Liver (tissue), 9 donors: Measurements from ENCODE around the gene DDX24. TPM values are rescaled to one million over a fixed set of nuclear protein-coding genes. Genes with fewer than 3 reads are reported as not detected.

Source experiments
- DNase-seq: peaks from one replicate; pipeline ENCODE4 v3.0.0-alpha.2; 2017; ENCODE audit warnings: low spot score
- H3K27ac ChIP-seq, 2 donors: one replicate each; pipeline ENCODE4 v1.7.0; 2013; ENCODE audit warnings: inconsistent platforms in 2 of 2, low read length in 2 of 2, control low read depth in 1 of 2, low read depth in 1 of 2, mild to moderate bottlenecking in 1 of 2
- H3K27me3 ChIP-seq, 4 donors: one replicate each; pipeline versions ENCODE4 v1.6.1 to v1.7.0; 2013; ENCODE audit warnings: low read length in 3 of 4, inconsistent platforms in 1 of 4, mild to moderate bottlenecking in 1 of 4, moderate library complexity in 1 of 4; ENCODE audit not compliant: control insufficient read depth in 4 of 4, insufficient read depth in 4 of 4
- H3K36me3 ChIP-seq, 4 donors: one replicate each; pipeline versions ENCODE4 v1.6.1 to v1.7.0; 2013; ENCODE audit warnings: low read length in 3 of 4, mild to moderate bottlenecking in 3 of 4, low read depth in 1 of 4, moderate library complexity in 1 of 4; ENCODE audit not compliant: control insufficient read depth in 4 of 4, insufficient read depth in 3 of 4
- H3K4me1 ChIP-seq, 4 donors: one replicate each; pipeline versions ENCODE4 v1.6.1 to v1.7.0; 2013; ENCODE audit warnings: low read length in 3 of 4, mild to moderate bottlenecking in 3 of 4, moderate library complexity in 1 of 4; ENCODE audit not compliant: control insufficient read depth in 4 of 4, insufficient read depth in 4 of 4
- H3K4me3 ChIP-seq, 3 donors: one replicate each; pipeline versions ENCODE4 v1.6.1 to v1.7.0; 2013; ENCODE audit warnings: low read length in 3 of 3, control low read depth in 1 of 3, low read depth in 1 of 3, mild to moderate bottlenecking in 1 of 3
- H3K9ac ChIP-seq, 2 donors: one replicate each; pipeline ENCODE4 v1.7.0; 2013; ENCODE audit warnings: low read length in 2 of 2, mild to moderate bottlenecking in 2 of 2, moderate library complexity in 2 of 2, control low read depth in 1 of 2, low read depth in 1 of 2
- H3K9me3 ChIP-seq, 4 donors: one replicate each; pipeline versions ENCODE4 v1.6.1 to v1.7.0; 2013; ENCODE audit warnings: low read length in 3 of 4; ENCODE audit not compliant: control insufficient read depth in 4 of 4
- CTCF ChIP-seq: fragments of 150-350 bp; IDR thresholded peaks from 2 replicates; pipeline ENCODE4 v1.5.1; 2017; ENCODE audit warnings: improper control_type of control experiment, low read depth, low read length; ENCODE audit not compliant: missing input control
- EGR1 ChIP-seq, 2 donors: IDR thresholded peaks; 2 replicates each; pipeline ENCODE4 v1.6.1; 2016 to 2018; ENCODE audit warnings: antibody characterized with exemption in 2 of 2, low read depth in 2 of 2
- FOXA1 ChIP-seq: IDR thresholded peaks from 2 replicates; pipeline ENCODE4 v1.6.1; 2016; ENCODE audit warnings: antibody characterized with exemption
- FOXA2 ChIP-seq: IDR thresholded peaks from 2 replicates; pipeline ENCODE4 v1.6.1; 2016; ENCODE audit warnings: antibody characterized with exemption
- GABPA ChIP-seq, 2 donors: IDR thresholded peaks in 1 of 2; conservative IDR thresholded peaks in 1 of 2; 2 replicates each; pipeline ENCODE4 v1.6.1; 2016; ENCODE audit warnings: antibody characterized with exemption in 2 of 2, mild to moderate bottlenecking in 1 of 2, moderate library complexity in 1 of 2
- HNF4A ChIP-seq, 2 donors: conservative IDR thresholded peaks; 2 replicates each; pipeline ENCODE4 v1.6.1; 2016; ENCODE audit warnings: antibody characterized with exemption in 2 of 2, mild to moderate bottlenecking in 2 of 2
- JUND ChIP-seq, 2 donors: IDR thresholded peaks; 2 replicates each; pipeline ENCODE4 v1.6.1; 2016; ENCODE audit warnings: antibody characterized with exemption in 2 of 2
- MAX ChIP-seq: IDR thresholded peaks from 2 replicates; pipeline ENCODE4 v1.6.1; 2016; ENCODE audit warnings: antibody characterized with exemption
- NR2F2 ChIP-seq: IDR thresholded peaks from 2 replicates; pipeline ENCODE4 v1.6.1; 2016; ENCODE audit warnings: antibody characterized with exemption
- RAD21 ChIP-seq, 2 donors: IDR thresholded peaks; 2 replicates each; pipeline ENCODE4 v1.6.1; 2016; ENCODE audit warnings: antibody characterized with exemption in 2 of 2, mild to moderate bottlenecking in 2 of 2
- REST ChIP-seq: IDR thresholded peaks from 2 replicates; pipeline ENCODE4 v1.6.1; 2016; ENCODE audit warnings: antibody characterized with exemption, mild to moderate bottlenecking
- RXRA ChIP-seq, 2 donors: IDR thresholded peaks; 2 replicates each; pipeline ENCODE4 v1.6.1; 2017 to 2018; ENCODE audit warnings: antibody characterized with exemption in 2 of 2, mild to moderate bottlenecking in 1 of 2
- SP1 ChIP-seq: IDR thresholded peaks from 2 replicates; pipeline ENCODE4 v1.6.1; 2018; ENCODE audit warnings: antibody characterized with exemption, mild to moderate bottlenecking
- TAF1 ChIP-seq: conservative IDR thresholded peaks from 2 replicates; pipeline ENCODE4 v1.6.1; 2016; ENCODE audit warnings: antibody characterized with exemption, mild to moderate bottlenecking
- YY1 ChIP-seq: IDR thresholded peaks from 2 replicates; pipeline ENCODE4 v1.6.1; 2016; ENCODE audit warnings: antibody characterized with exemption, mild to moderate bottlenecking
- ZBTB33 ChIP-seq: IDR thresholded peaks from 2 replicates; pipeline ENCODE4 v1.6.1; 2016; ENCODE audit warnings: antibody characterized with exemption
- WGBS: extraction: QIAGEN DNeasy Blood & Tissue Kit; methylation state at CpG from one replicate; pipeline ENCODE4 v1.1.7; 2013; 5-methylcytosine and 5-hydroxymethylcytosine counted together
- polyA plus RNA-seq, 2 donors: library from polyadenylated mRNA; stranded (reverse) in 1 of 2; unstranded in 1 of 2; fragments of 200-250 nt in 1 of 2; fragments of >200 nt in 1 of 2; fragmentation: Nextera tagmentation in 1 of 2; extraction: Ambion mirVana in 1 of 2; gene quantifications; one replicate each; pipeline versions ENCODE4 v1.2.1 to v1.2.3, GENCODE V29; 2013 to 2015
- total RNA-seq, 2 donors: library from RNA; depleted of rRNA; stranded (reverse); fragments of >200 nt; gene quantifications; one replicate each; pipeline ENCODE4 v1.2.3, GENCODE V29; 2014
- TF ChIP-seq, protein P1 (sequence below): IDR thresholded peaks from 2 replicates; pipeline ENCODE4 v1.6.1; 2016; ENCODE audit warnings: antibody characterized with exemption
- donor health status: healthy.
- donor health status: healthy.
- donor health status: healthy.
- donor health status: healthy.
- donor health status: healthy.

Gene DDX24
- total and polyA plus RNA-seq, 4 donors, result 33.8 to 59.7 (median 47.8) TPM

- no peak for DNase-seq
- H3K9ac ChIP-seq, result no peak overlapping the region
- no peaks in the 10 kb centered on the region for H3K27me3 ChIP-seq
- H3K27ac ChIP-seq, result no peak overlapping the region
- TF ChIP-seq JUND (IDR thresholded peaks at IDR 0.05), result no peak
- no peak for TF ChIP-seq CTCF
- TF ChIP-seq FOXA2, result no peak
- no peak for TF ChIP-seq EGR1 (IDR thresholded peaks at IDR 0.05; ENCODE audit: low read depth in 2 of 2)
- TF ChIP-seq REST, result no peak
- no peak for TF ChIP-seq FOXA1
- TF ChIP-seq NR2F2, result no peak
- no peak for TF ChIP-seq GABPA (IDR thresholded peaks at IDR 0.05 in 1 of 2, conservative IDR thresholded peaks at IDR 0.05 in 1 of 2)
- no peak for TF ChIP-seq YY1
- TF ChIP-seq MAX, result no peak
- TF ChIP-seq RXRA (IDR thresholded peaks at IDR 0.05), result no peak
- TF ChIP-seq SP1, result no peak
- TF ChIP-seq RAD21 (IDR thresholded peaks at IDR 0.05), result no peak
- TF ChIP-seq HNF4A (conservative IDR thresholded peaks at IDR 0.05), result no peak
- H3K9me3 ChIP-seq, result peaks cover 0 to 5% (median 0%) of the 10 kb centered on the region in 4 donors
- H3K4me1 ChIP-seq, result no peaks in the 10 kb centered on the region
- no peak overlapping the region for H3K4me3 ChIP-seq
- no peaks in the 10 kb centered on the region for H3K36me3 ChIP-seq
- WGBS, result 98% methylated on average over 1 of the region's 1 CpG
These were observed 42.9 kb upstream of the DDX24 start for GRCh38 chr14:94123868-94124267.

- TF ChIP-seq ZBTB33, result no peak
- no peak for TF ChIP-seq TAF1
- TF ChIP-seq, protein P1, sequence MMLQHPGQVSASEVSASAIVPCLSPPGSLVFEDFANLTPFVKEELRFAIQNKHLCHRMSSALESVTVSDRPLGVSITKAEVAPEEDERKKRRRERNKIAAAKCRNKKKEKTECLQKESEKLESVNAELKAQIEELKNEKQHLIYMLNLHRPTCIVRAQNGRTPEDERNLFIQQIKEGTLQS, result no peak
- no peak for TF ChIP-seq JUND (IDR thresholded peaks at IDR 0.05)
- no peak for TF ChIP-seq RXRA (IDR thresholded peaks at IDR 0.05)
- no peak for TF ChIP-seq GABPA (IDR thresholded peaks at IDR 0.05 in 1 of 2, conservative IDR thresholded peaks at IDR 0.05 in 1 of 2)
- no peak for TF ChIP-seq FOXA2
- TF ChIP-seq YY1, result no peak
- TF ChIP-seq SP1, result no peak
- WGBS, result 92% methylated on average over 9 of the region's 9 CpGs
- H3K4me3 ChIP-seq, result no peak overlapping the region
- no peak for DNase-seq
- H3K36me3 ChIP-seq, result no peaks in the 10 kb centered on the region
- H3K4me1 ChIP-seq, result no peaks in the 10 kb centered on the region
- H3K9me3 ChIP-seq, result peaks cover 0 to 5% (median 0%) of the 10 kb centered on the region in 4 donors
- H3K27me3 ChIP-seq, result no peaks in the 10 kb centered on the region
- no peak overlapping the region for H3K27ac ChIP-seq
- no peak overlapping the region for H3K9ac ChIP-seq
These were observed 42.3 kb upstream of the DDX24 start for GRCh38 chr14:94123296-94123695.
